HepG2 (cell line): ENCODE results near the gene OPRPN. TPM values are rescaled to one million over a fixed set of nuclear protein-coding genes. Genes with fewer than 3 reads are reported as not detected.

Experiments
- ATAC-seq: fragments of 200-7000 bp; cut with Tn5 transposase; 3 replicates; pipeline ENCODE4 v1.9.1; 2020; ENCODE audit warnings: mild to moderate bottlenecking, moderate library complexity
- Bru-seq: library from RNA; stranded (reverse); fragments of 400-500 nt; gene quantifications from one replicate; lab custom pipeline; 2021; lab: Mats Ljungman, UMichigan
- BruChase-seq, 2 experiments: library from RNA; stranded (reverse); fragments of 400-500 nt; gene quantifications; one replicate each; lab custom pipeline; 2021; lab: Mats Ljungman, UMichigan
- BruUV-seq: library from RNA; stranded (reverse); fragments of 400-500 nt; replicated peaks from 2 replicates; lab custom pipeline; 2021; lab: Mats Ljungman, UMichigan
- CTCF ChIA-PET: fragments of 300-600 bp; formaldehyde crosslinking; extraction: SDS; loops from one replicate; lab custom pipeline; 2021; ENCODE audit warnings: low total read pairs, inconsistent platforms, low intra/inter-chr PET ratio; lab: Yijun Ruan, JAX
- POLR2A ChIA-PET: fragments of 350-600 bp; sonication (Branson Sonifier 250); formaldehyde crosslinking; loops from one replicate; lab custom pipeline; 2020; ENCODE audit warnings: antibody characterized with exemption, inconsistent platforms; lab: Yijun Ruan, JAX
- DNase-seq: peaks from one replicate; pipeline ENCODE4 v3.0.0-alpha.2; 2015; ENCODE audit warnings: low spot score
- FAIRE-seq: peaks from 3 replicates; lab custom pipeline; 2011; peaks lifted over from hg19 to GRCh38; lab: Jason Lieb, UNC
- H2AFZ ChIP-seq: one replicate; pipeline ENCODE4 v1.6.1; 2011; ENCODE audit warnings: low read length, inconsistent platforms
- H3K27ac ChIP-seq: fragments of 300-600 bp; 3 replicates; pipeline ENCODE4 v1.8.0; 2011; ENCODE audit warnings: mixed run types, mild to moderate bottlenecking, mixed read lengths, low read length, inconsistent platforms; ENCODE audit not compliant: insufficient read depth; ENCODE audit errors: extremely low read length
- H3K27me3 ChIP-seq, 2 experiments: fragments of 200-600 bp in 1 of 2; 2 replicates in 1 of 2; 3 replicates in 1 of 2; pipeline versions ENCODE4 v1.6.0 to v1.8.0; 2011; ENCODE audit warnings: low read length in 2 of 2, mild to moderate bottlenecking in 2 of 2, moderate library complexity in 2 of 2, inconsistent platforms in 1 of 2; ENCODE audit not compliant: insufficient read depth in 2 of 2, control insufficient read depth in 1 of 2
- H3K36me3 ChIP-seq, 2 experiments: fragments of 200-600 bp in 1 of 2; replicated peaks in 1 of 2; 2 replicates in 1 of 2; 3 replicates in 1 of 2; pipeline versions ENCODE4 v1.5.1 to v1.8.0; 2011; ENCODE audit warnings: low read length in 2 of 2, inconsistent platforms in 1 of 2; ENCODE audit not compliant: insufficient read depth in 2 of 2, control insufficient read depth in 1 of 2
- H3K4me1 ChIP-seq: 2 replicates; pipeline ENCODE4 v1.5.1; 2012; ENCODE audit warnings: low read length, inconsistent platforms; ENCODE audit not compliant: insufficient read depth
- H3K4me2 ChIP-seq: 2 replicates; pipeline ENCODE4 v1.6.0; 2011; ENCODE audit warnings: low read depth, low read length, inconsistent platforms
- H3K4me3 ChIP-seq, 3 experiments: fragments of 200-600 bp in 1 of 3; sonication (generic), shearing (Covaris generic) in 1 of 3; replicated peaks in 1 of 3; 2 replicates each; pipeline ENCODE4 v1.5.1; 2011 to 2016; ENCODE audit warnings: low read length in 3 of 3, inconsistent platforms in 2 of 3, low read depth in 2 of 3, mild to moderate bottlenecking in 2 of 3, control low read depth in 1 of 3, mixed read lengths in 1 of 3; ENCODE audit not compliant: insufficient read depth in 1 of 3
- H3K79me2 ChIP-seq: one replicate; pipeline ENCODE4 v1.6.1; 2011; ENCODE audit warnings: low read length, inconsistent platforms; ENCODE audit not compliant: insufficient read depth
- H3K9ac ChIP-seq: 2 replicates; pipeline ENCODE4 v1.6.0; 2011; ENCODE audit warnings: mild to moderate bottlenecking, low read depth, low read length, inconsistent platforms; ENCODE audit not compliant: insufficient read depth
- H3K9me3 ChIP-seq: 2 replicates; pipeline ENCODE4 v1.5.1; 2012; ENCODE audit warnings: mild to moderate bottlenecking, low read length
- H4K20me1 ChIP-seq: 2 replicates; pipeline ENCODE4 v1.6.0; 2011; ENCODE audit warnings: inconsistent platforms, mild to moderate bottlenecking, low read length, moderate library complexity; ENCODE audit not compliant: insufficient read depth
- CSRNP2 ChIP-seq: sonication (generic); formaldehyde crosslinking; conservative IDR thresholded peaks from 2 replicates; pipeline ENCODE4 v1.8.0; 2022; ENCODE audit warnings: low read depth, missing genetic modification reagents
- FOSL1 ChIP-seq: sonication (generic); formaldehyde crosslinking; IDR thresholded peaks from 2 replicates; pipeline ENCODE4 v1.9.0; 2021; ENCODE audit warnings: missing genetic modification reagents, borderline replicate concordance
- HES4 ChIP-seq: sonication (generic); formaldehyde crosslinking; IDR thresholded peaks from 2 replicates; pipeline ENCODE4 v1.9.0; 2021; ENCODE audit warnings: mild to moderate bottlenecking, missing genetic modification reagents, borderline replicate concordance
- HOXD1 ChIP-seq: sonication (generic); formaldehyde crosslinking; IDR thresholded peaks from 2 replicates; pipeline ENCODE4 v1.5.0; 2020; ENCODE audit warnings: missing genetic modification reagents
- KLF9 ChIP-seq: IDR thresholded peaks from 2 replicates; pipeline ENCODE4 v1.6.1; 2016; ENCODE audit warnings: low read depth
- SPEN ChIP-seq: sonication (generic); formaldehyde crosslinking; IDR thresholded peaks from 2 replicates; pipeline ENCODE4 v1.5.1; 2020; ENCODE audit warnings: low read depth, mild to moderate bottlenecking, missing genetic modification reagents
- ZNF17 ChIP-seq: sonication (generic); formaldehyde crosslinking; IDR thresholded peaks from 2 replicates; pipeline ENCODE4 v1.5.0; 2020; ENCODE audit warnings: mild to moderate bottlenecking, missing genetic modification reagents
- ZNF761 ChIP-seq: sonication (generic); formaldehyde crosslinking; conservative IDR thresholded peaks from 2 replicates; pipeline ENCODE4 v1.4.0; 2020; ENCODE audit warnings: mild to moderate bottlenecking, missing genetic modification reagents
- ZNF784 ChIP-seq: sonication (generic); formaldehyde crosslinking; IDR thresholded peaks from 2 replicates; pipeline ENCODE4 v1.5.1; 2020; ENCODE audit warnings: missing genetic modification reagents, mild to moderate bottlenecking, borderline replicate concordance
- in situ Hi-C: cut with HindIII; loops from 2 replicates; pipeline ENCODE4 v1.10.0; 2017; ENCODE audit warnings: low pct_unique_long_range_greater_than_20kb; ENCODE audit not compliant: extremely low pct_ligation_motif_present
- intact Hi-C: fragments of 100-400 bp; cut with micrococcal nuclease; formaldehyde crosslinking; loops from one replicate; pipeline ENCODE4 v1.10.0; 2022; ENCODE audit not compliant: unreplicated experiment
- long read RNA-seq, 2 experiments: library from RNA in 1 of 2; library from polyadenylated mRNA in 1 of 2; stranded (forward) in 1 of 2; unstranded in 1 of 2; transcript quantifications; one replicate each; pipeline ENCODE4 v2.0.0, GENCODE V29; 2019 to 2022
- polyA minus RNA-seq, 3 experiments: library from RNA; depleted of rRNA, polyadenylated mRNA; stranded (reverse); fragments of >200 nt; gene quantifications; 2 replicates each; pipeline ENCODE4 v1.2.3, GENCODE V29; 2011; ENCODE audit warnings: low replicate concordance in 1 of 3
- polyA plus RNA-seq, 8 experiments: library from polyadenylated mRNA; depleted of rRNA in 3 of 8; stranded (reverse) in 7 of 8; unstranded in 1 of 8; fragments of >200 nt; fragmentation: Illumina TruSeq in 4 of 8; extraction: Trizol in 4 of 8; gene quantifications; 2 replicates each; pipeline versions ENCODE4 v1.2.1 to v1.2.3, GENCODE V29; 2011 to 2016; ENCODE audit warnings: low read depth in 4 of 8, missing spikeins in 1 of 8, mixed read lengths in 1 of 8; ENCODE audit not compliant: insufficient read depth in 1 of 8
- total RNA-seq, 5 experiments: library from RNA; depleted of rRNA; stranded (reverse); fragments of >200 nt; fragmentation: Illumina TruSeq; extraction: Trizol; gene quantifications; 2 replicates each; pipeline ENCODE4 v1.2.3, GENCODE V29; 2016; ENCODE audit warnings: low read depth in 1 of 5

Gene OPRPN
- total RNA-seq (2016; rRNA removed; fragmentation: Illumina TruSeq; extraction: Trizol) (not detected in 2 replicates), polyA plus RNA-seq (2011; rRNA removed) (not detected in 2 replicates), polyA minus RNA-seq (2011; rRNA and poly(A)+ RNA removed; ENCODE audit: low replicate concordance) (not detected in 2 replicates), Bru-seq, nascent RNA (not detected), BruChase-seq, experiment 1, labeled RNA remaining after a 6-hour chase (not detected), BruChase-seq, experiment 2, labeled RNA remaining after a 2-hour chase (not detected)
- total RNA-seq (2016; cell fraction: cytosol; rRNA removed; fragmentation: Illumina TruSeq; extraction: Trizol; ENCODE audit: low read depth): not detected in 2 replicates
- not detected in 2 replicates for total RNA-seq (2016; cell fraction: insoluble cytoplasmic fraction; rRNA removed; fragmentation: Illumina TruSeq; extraction: Trizol)
- total RNA-seq (2016; cell fraction: membrane; rRNA removed; fragmentation: Illumina TruSeq; extraction: Trizol): not detected in 2 replicates
- total RNA-seq (2016; cell fraction: nucleus; rRNA removed; fragmentation: Illumina TruSeq; extraction: Trizol): not detected in 2 replicates
- not detected in 2 replicates for polyA plus RNA-seq (2011; cell fraction: cytosol; rRNA removed)
- polyA plus RNA-seq (2011; cell fraction: nucleus; rRNA removed): not detected in 2 replicates
- not detected in 2 replicates for polyA plus RNA-seq (2012)
- polyA plus RNA-seq (2016; cell fraction: cytosol; fragmentation: Illumina TruSeq; extraction: Trizol; ENCODE audit: low read depth): not detected in 2 replicates
- polyA plus RNA-seq (2016; cell fraction: insoluble cytoplasmic fraction; fragmentation: Illumina TruSeq; extraction: Trizol; ENCODE audit: low read depth): not detected in 2 replicates
- not detected in 2 replicates for polyA plus RNA-seq (2016; cell fraction: membrane; fragmentation: Illumina TruSeq; extraction: Trizol; ENCODE audit: low read depth)
- not detected in 2 replicates for polyA plus RNA-seq (2016; cell fraction: nucleus; fragmentation: Illumina TruSeq; extraction: Trizol; ENCODE audit: insufficient read depth, low read depth)
- not detected in 2 replicates for polyA minus RNA-seq (2011; cell fraction: cytosol; rRNA and poly(A)+ RNA removed)
- not detected in 2 replicates for polyA minus RNA-seq (2011; cell fraction: nucleus; rRNA and poly(A)+ RNA removed)
- long read RNA-seq, experiment 1: 0 reads
- long read RNA-seq, experiment 2: 0 reads

- H3K4me1 ChIP-seq: no peaks in the 10 kb centered on the region
- H3K9ac ChIP-seq: no peak within 1 kb of the TSS
- ChIA-PET CTCF (no interaction called here), POLR2A (no interaction called here)
- intact Hi-C loops (no loop called here), in situ Hi-C loops (no loop called here)
- no peaks in the 10 kb centered on the region for H3K27me3 ChIP-seq
- no peak for TF ChIP-seq ZNF17
- no peak for TF ChIP-seq HOXD1
- no peak for TF ChIP-seq ZNF784
- TF ChIP-seq ZNF761 (CRISPR knock-in tag): no peak
- TF ChIP-seq SPEN (CRISPR knock-in tag): no peak
- no peak for TF ChIP-seq FOSL1
- TF ChIP-seq HES4 (CRISPR knock-in tag): no peak
- TF ChIP-seq KLF9 (CRISPR knock-in tag): no peak
- TF ChIP-seq CSRNP2 (CRISPR knock-in tag): no peak
- H3K4me2 ChIP-seq: no peak within 1 kb of the TSS
- no peaks in the 10 kb centered on the region for H4K20me1 ChIP-seq
- H3K27ac ChIP-seq: no peak within 1 kb of the TSS
- ATAC-seq (no peak), DNase-seq (no peak), FAIRE-seq (no peak)
- no peaks in the 10 kb centered on the region for H3K9me3 ChIP-seq
- no peaks in the 10 kb centered on the region for H3K36me3 ChIP-seq
- H3K4me3 ChIP-seq: no peak within 1 kb of the TSS
- BruUV-seq: no TSS peak
- no peak within 1 kb of the TSS for H2AFZ ChIP-seq
- H3K79me2 ChIP-seq: no peaks in the 10 kb centered on the region
Observed at GRCh38 chr4:70397580-70397979, at the start of gene OPRPN. Gene OPRPN, plus strand, starts transcription at chr4:70397940. Its CDS starts 1,346 bp downstream, at chr4:70399286.
